ENCODE results near the gene KCNH8. TPM values are rescaled to one million over a fixed set of nuclear protein-coding genes. Genes with fewer than 3 reads are reported as not detected.

Gene KCNH8
- total RNA-seq, 2 experiments from 2014 or later, result not detected

- DNase-seq (no peak), ATAC-seq (no peak)
- no peaks in the 10 kb centered on the region for H3K27me3 Mint-ChIP-seq
- no peak overlapping the region for H3K4me3 Mint-ChIP-seq
- H3K27ac Mint-ChIP-seq, result no peak overlapping the region
- ChIA-PET POLR2A (no interaction called here), CTCF (no interaction called here)
- no peak for TF ChIP-seq CTCF (IDR thresholded peaks at IDR 0.05)
- no peaks in the 10 kb centered on the region for H3K36me3 Mint-ChIP-seq (ENCODE audit: low read depth)
- intact Hi-C loops (cut with micrococcal nuclease), result no loop called here
- no peaks in the 10 kb centered on the region for H3K9me3 Mint-ChIP-seq
- no peaks in the 10 kb centered on the region for H3K4me1 Mint-ChIP-seq (ENCODE audit: low read depth)
Observed at GRCh38 chr3:19522305-19522704, 374.0 kb downstream of the KCNH8 start.

- Mint-ChIP-seq H3K27me3 (no peaks in the 10 kb centered on the region), H3K4me3 (no peak overlapping the region), H3K27ac (no peak overlapping the region), H3K4me1 (ENCODE audit: low read depth) (no peaks in the 10 kb centered on the region), H3K36me3 (ENCODE audit: low read depth) (no peaks in the 10 kb centered on the region), H3K9me3 (no peaks in the 10 kb centered on the region)
- DNase-seq (no peak), ATAC-seq (no peak)
- CTCF ChIA-PET, result no interaction called here
- intact Hi-C loops (cut with micrococcal nuclease), result no loop called here
- TF ChIP-seq CTCF (IDR thresholded peaks at IDR 0.05), result no peak
- POLR2A ChIA-PET, result no interaction called here
Observed at GRCh38 chr3:19526071-19526470, 377.8 kb downstream of the KCNH8 start.

GRCh38 chr3:19527746-19528145, 379.4 kb downstream of the KCNH8 start:
- DNase-seq (no peak), ATAC-seq (no peak)
- intact Hi-C loops (cut with micrococcal nuclease), result no loop called here
- CTCF ChIA-PET, result no interaction called here
- Mint-ChIP-seq H3K36me3 (ENCODE audit: low read depth) (no peaks in the 10 kb centered on the region), H3K27me3 (no peaks in the 10 kb centered on the region), H3K27ac (no peak overlapping the region), H3K4me1 (ENCODE audit: low read depth) (no peaks in the 10 kb centered on the region), H3K9me3 (no peaks in the 10 kb centered on the region), H3K4me3 (no peak overlapping the region)
- TF ChIP-seq CTCF (IDR thresholded peaks at IDR 0.05), result no peak
- POLR2A ChIA-PET, result no interaction called here

- ChIA-PET CTCF (no interaction called here), POLR2A (no interaction called here)
- intact Hi-C loops (cut with micrococcal nuclease), result no loop called here
- H3K4me1 Mint-ChIP-seq (ENCODE audit: low read depth), result no peaks in the 10 kb centered on the region
- H3K9me3 Mint-ChIP-seq, result no peaks in the 10 kb centered on the region
- H3K27ac Mint-ChIP-seq, result no peak overlapping the region
- H3K36me3 Mint-ChIP-seq (ENCODE audit: low read depth), result no peaks in the 10 kb centered on the region
- ATAC-seq, result no peak
- DNase-seq, result no peak
- H3K4me3 Mint-ChIP-seq, result no peak overlapping the region
- no peaks in the 10 kb centered on the region for H3K27me3 Mint-ChIP-seq
- no peak for TF ChIP-seq CTCF (IDR thresholded peaks at IDR 0.05)
Observed at GRCh38 chr3:19531426-19531825, 383.1 kb downstream of the KCNH8 start.

- Mint-ChIP-seq H3K27me3 (no peaks in the 10 kb centered on the region), H3K4me3 (no peak overlapping the region), H3K36me3 (ENCODE audit: low read depth) (no peaks in the 10 kb centered on the region), H3K4me1 (ENCODE audit: low read depth) (no peaks in the 10 kb centered on the region), H3K27ac (no peak overlapping the region), H3K9me3 (no peaks in the 10 kb centered on the region)
- no peak for ATAC-seq
- ChIA-PET CTCF (interaction anchor here (1.7 kb wide), 1 partner anchor 191 kb away, joined by 5 read pairs; no protein-coding TSS in a partner anchor), POLR2A (no interaction called here)
- TF ChIP-seq CTCF (IDR thresholded peaks at IDR 0.05), result no peak
- no peak for DNase-seq
- intact Hi-C loops (cut with micrococcal nuclease), result loop anchor here (10.0 kb wide), 1 partner anchor 195 kb away; no protein-coding TSS in a partner anchor
Observed at GRCh38 chr3:19539518-19540392, 391.4 kb downstream of the KCNH8 start.
